ENCODE data around the gene PLCXD1. TPM values are rescaled to one million over a fixed set of nuclear protein-coding genes. Genes with fewer than 3 reads are reported as not detected.
"Not testable (repeated sequence)": the region's sequence is repeated elsewhere in the genome, so short reads cannot be mapped to it uniquely, and the experiment has no call there.

The PLCXD1 gene
- total RNA-seq, 2 donors from 2014 or later = 18.3 to 61.7 TPM

DNA sequence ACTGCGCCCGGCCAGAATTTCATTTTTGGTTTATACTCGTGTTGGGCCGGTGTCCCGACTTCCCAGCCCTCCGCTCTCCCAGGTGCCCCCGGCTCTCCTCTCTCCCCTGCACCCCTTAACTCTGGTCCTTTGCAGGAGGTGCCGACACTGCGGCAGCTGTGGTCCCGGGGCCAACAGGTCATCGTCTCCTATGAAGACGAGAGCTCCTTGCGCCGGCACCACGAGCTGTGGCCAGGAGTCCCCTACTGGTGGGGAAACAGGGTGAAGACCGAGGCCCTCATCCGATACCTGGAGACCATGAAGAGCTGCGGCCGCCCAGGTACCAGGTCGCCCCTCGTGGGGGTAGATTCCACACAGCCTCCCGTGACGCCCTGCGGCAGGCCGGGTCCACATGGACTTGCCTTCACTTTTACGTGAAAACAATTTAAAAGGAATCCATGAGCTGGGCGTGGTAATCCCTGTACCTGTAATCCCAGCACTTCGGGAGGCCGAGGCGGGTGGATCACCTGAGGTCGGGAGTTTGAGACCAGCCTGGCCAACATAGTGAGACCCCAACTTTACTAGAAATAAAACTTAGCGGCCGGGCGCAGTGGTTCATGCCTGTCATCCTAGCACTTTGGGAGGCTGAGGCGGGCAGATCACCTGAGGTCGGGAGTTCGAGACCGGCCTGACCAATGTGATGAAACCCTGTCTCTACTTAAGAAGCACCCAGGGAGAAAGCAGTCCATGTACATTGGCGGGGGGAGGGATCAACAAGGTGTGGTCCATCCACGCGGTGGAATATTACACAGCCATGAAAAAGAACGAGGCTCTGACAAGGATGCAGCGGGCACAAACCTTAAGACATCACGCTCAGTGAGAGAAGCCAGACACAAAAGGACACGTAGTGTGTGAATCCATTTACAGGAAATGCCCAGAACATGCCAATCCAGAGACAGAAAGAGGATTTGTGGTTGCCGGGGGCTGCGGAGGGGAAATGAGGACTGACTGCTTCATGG, 12.0 kb downstream of the PLCXD1 start:
- no peak for DNase-seq (ENCODE audit: low spot score)

GRCh38 chrX:295136-295535, 14.0 kb downstream of the PLCXD1 start:
- peaks cover 5% of the 10 kb centered on the region for H3K36me3 Mint-ChIP-seq
- H3K4me3 Mint-ChIP-seq = no peak overlapping the region
- DNase-seq (ENCODE audit: low spot score) (no peak), ATAC-seq (no peak)
- H3K4me1 Mint-ChIP-seq (ENCODE audit: low read depth in 2 of 2) = peaks cover 0 to 3% of the 10 kb centered on the region in 2 donors
- H3K9me3 Mint-ChIP-seq = no peaks in the 10 kb centered on the region
- no peaks in the 10 kb centered on the region for H3K27me3 Mint-ChIP-seq
- H3K27ac Mint-ChIP-seq = no peak overlapping the region

More for the DNA sequence above, 12.0 kb downstream of the PLCXD1 start:
- Mint-ChIP-seq H3K27me3 (no peaks in the 10 kb centered on the region), H3K9me3 (no peaks in the 10 kb centered on the region), H3K36me3 (peaks cover 5% of the 10 kb centered on the region), H3K27ac (no peak overlapping the region), H3K4me1 (ENCODE audit: low read depth in 2 of 2) (peaks cover 0 to 3% of the 10 kb centered on the region in 2 donors), H3K4me3 (no peak overlapping the region)
- no peak for ATAC-seq

- Mint-ChIP-seq H3K4me3 (no peak overlapping the region), H3K4me1 (ENCODE audit: low read depth in 2 of 2) (no peaks in the 10 kb centered on the region), H3K27ac (no peak overlapping the region), H3K9me3 (no peaks in the 10 kb centered on the region), H3K27me3 (no peaks in the 10 kb centered on the region), H3K36me3 (no peaks in the 10 kb centered on the region)
- DNase-seq (ENCODE audit: low spot score) = no peak
- no peak for ATAC-seq
Observed at GRCh38 chrX:298993-299392, 17.8 kb downstream of the PLCXD1 start.

DNA sequence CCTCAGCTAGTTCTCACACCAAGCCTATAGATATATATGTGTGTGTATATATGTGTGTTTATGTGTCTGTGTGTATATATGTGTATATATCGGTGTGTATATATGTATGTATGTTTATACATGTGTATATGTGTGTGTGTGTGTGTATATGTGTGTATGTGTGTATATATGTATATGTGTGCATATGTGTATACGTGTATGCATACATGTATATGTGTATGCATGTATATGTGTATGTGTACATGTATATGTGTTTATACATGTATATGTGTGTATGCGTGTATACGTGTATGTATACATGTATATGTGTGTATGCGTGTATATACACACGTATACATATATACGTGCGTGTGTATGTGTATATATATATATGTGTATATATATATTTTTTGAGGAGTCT, 19.2 kb downstream of the PLCXD1 start:
- no peak overlapping the region for H3K4me3 Mint-ChIP-seq
- DNase-seq (ENCODE audit: low spot score) (no peak), ATAC-seq (no peak)
- no peak overlapping the region for H3K27ac Mint-ChIP-seq
- H3K27me3 Mint-ChIP-seq = no peaks in the 10 kb centered on the region
- no peaks in the 10 kb centered on the region for H3K4me1 Mint-ChIP-seq (ENCODE audit: low read depth in 2 of 2)
- no peaks in the 10 kb centered on the region for H3K9me3 Mint-ChIP-seq
- no peaks in the 10 kb centered on the region for H3K36me3 Mint-ChIP-seq

DNA sequence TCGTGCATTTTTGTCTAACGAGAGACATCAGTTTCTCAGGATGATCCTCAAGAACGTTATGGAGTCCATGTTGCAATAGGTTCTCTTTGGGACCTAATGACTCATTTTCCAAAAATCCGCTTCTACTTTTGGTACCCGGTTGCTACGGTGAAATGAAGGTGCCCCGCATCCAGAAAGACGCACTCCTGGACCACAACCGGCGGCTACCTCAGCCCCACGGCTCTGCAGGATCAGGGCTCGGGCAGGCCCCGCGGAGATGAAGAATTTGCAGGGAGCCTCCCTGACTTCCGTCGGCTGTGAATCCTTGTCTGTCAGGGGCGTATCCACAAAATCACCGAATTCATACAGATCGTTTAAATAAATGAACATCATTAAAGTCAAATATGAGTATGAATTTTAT, 21.8 kb downstream of the PLCXD1 start:
- Mint-ChIP-seq H3K9me3 (no peaks in the 10 kb centered on the region), H3K4me1 (ENCODE audit: low read depth in 2 of 2) (no peaks in the 10 kb centered on the region), H3K27me3 (no peaks in the 10 kb centered on the region), H3K4me3 (no peak overlapping the region), H3K27ac (no peak overlapping the region), H3K36me3 (no peaks in the 10 kb centered on the region)
- DNase-seq (ENCODE audit: low spot score) (no peak), ATAC-seq (no peak)

- H3K36me3 Mint-ChIP-seq; H3K4me1 Mint-ChIP-seq (ENCODE audit: low read depth in 2 of 2); H3K9me3 Mint-ChIP-seq; H3K27me3 Mint-ChIP-seq; ATAC-seq; DNase-seq (ENCODE audit: low spot score); H3K27ac Mint-ChIP-seq; H3K4me3 Mint-ChIP-seq: not testable (repeated sequence)
Observed at GRCh38 chrX:305781-306613, 24.8 kb downstream of the PLCXD1 start.

GRCh38 chrX:306614-307251, 25.6 kb downstream of the PLCXD1 start:
- H3K9me3 Mint-ChIP-seq; H3K4me1 Mint-ChIP-seq (ENCODE audit: low read depth in 2 of 2); ATAC-seq; H3K4me3 Mint-ChIP-seq; H3K27ac Mint-ChIP-seq; H3K36me3 Mint-ChIP-seq; DNase-seq (ENCODE audit: low spot score); H3K27me3 Mint-ChIP-seq: not testable (repeated sequence)

DNA sequence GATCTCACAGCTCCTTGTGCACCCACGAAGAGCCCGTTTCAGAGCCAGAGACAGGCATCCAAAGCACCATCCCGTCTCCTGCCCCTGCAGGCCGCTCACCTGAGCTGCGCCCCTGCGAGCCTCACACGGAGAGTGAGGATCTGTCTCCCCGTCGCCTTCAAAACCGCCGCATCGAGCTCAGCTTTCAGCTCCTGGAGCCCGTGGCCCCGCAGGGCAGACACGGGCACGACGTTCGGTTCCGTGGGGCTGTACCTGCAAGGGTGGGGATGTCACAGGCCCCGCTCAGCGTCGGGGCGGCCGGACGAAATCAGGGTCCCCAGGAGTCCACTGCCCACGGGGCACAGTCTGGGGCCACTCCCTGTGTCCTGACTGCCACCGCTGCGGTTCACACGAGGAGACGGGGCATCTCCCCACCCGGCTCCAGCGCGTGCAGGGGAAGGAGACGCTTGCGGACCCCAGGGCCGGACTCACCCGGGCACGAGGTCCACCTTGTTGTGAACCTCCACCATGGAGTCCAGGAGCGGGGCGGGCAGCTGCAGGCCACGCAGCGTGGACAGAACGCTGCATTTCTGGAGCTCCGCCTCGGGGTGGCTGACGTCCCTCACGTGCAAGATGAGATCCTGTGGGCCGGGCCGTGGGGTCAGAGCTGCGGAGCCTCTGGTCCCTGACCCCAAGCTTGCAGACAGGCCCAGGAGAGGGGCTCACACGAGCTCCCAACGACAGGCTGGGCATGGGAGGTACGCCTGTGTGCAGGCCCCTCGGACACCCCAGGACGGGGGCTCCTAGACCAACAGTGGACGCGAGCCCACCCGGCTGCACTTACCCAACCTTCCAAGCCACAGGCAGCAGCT, 26.3 kb downstream of the PLCXD1 start:
- no peak overlapping the region for H3K27ac Mint-ChIP-seq
- peaks cover 0 to 5% of the 10 kb centered on the region in 2 donors for H3K4me1 Mint-ChIP-seq (ENCODE audit: low read depth in 2 of 2)
- H3K27me3 Mint-ChIP-seq = no peaks in the 10 kb centered on the region
- H3K4me3 Mint-ChIP-seq = no peak overlapping the region
- no peak for ATAC-seq
- H3K9me3 Mint-ChIP-seq = no peaks in the 10 kb centered on the region
- H3K36me3 Mint-ChIP-seq = peaks cover 9% of the 10 kb centered on the region
- no peak for DNase-seq (ENCODE audit: low spot score)

GRCh38 chrX:308821-309520, 27.8 kb downstream of the PLCXD1 start:
- Mint-ChIP-seq H3K4me1 (ENCODE audit: low read depth in 2 of 2) (peaks cover 0 to 5% of the 10 kb centered on the region in 2 donors), H3K9me3 (no peaks in the 10 kb centered on the region), H3K4me3 (no peak overlapping the region), H3K27me3 (no peaks in the 10 kb centered on the region), H3K36me3 (peaks cover 15% of the 10 kb centered on the region), H3K27ac (no peak overlapping the region)
- DNase-seq (ENCODE audit: low spot score) = no peak
- no peak for ATAC-seq

DNA sequence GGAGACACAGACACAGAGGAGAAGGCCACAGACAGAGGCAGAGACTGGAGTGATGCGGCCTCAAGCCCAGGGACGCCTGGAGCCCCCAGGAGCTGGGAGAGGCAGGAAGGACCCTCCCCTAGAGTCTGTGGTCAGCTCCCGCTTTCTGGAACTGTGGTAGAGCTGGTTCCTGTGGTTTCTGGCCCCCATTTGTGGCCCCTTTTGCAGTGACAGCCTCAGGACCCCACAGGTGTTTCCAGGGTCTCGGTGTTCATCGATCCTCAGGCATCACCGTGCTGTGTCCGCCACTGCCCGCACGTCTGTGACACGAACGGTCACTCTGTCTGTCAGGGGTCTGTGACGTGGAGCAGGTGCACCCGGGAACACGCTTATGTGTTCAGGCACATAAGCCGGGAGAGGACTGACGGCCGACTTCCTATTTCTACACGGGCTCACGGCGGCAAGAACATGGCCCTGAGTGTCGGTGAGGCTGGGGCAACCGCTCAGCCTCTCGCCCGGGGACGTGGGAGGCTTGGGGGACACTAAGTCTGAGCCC, 29.5 kb downstream of the PLCXD1 start:
- Mint-ChIP-seq H3K36me3 (peaks cover 15% of the 10 kb centered on the region), H3K27me3 (no peaks in the 10 kb centered on the region), H3K27ac (no peak overlapping the region), H3K9me3 (no peaks in the 10 kb centered on the region), H3K4me1 (ENCODE audit: low read depth in 2 of 2) (peaks cover 0 to 5% of the 10 kb centered on the region in 2 donors), H3K4me3 (no peak overlapping the region)
- ATAC-seq (no peak), DNase-seq (ENCODE audit: low spot score) (no peak)

DNA sequence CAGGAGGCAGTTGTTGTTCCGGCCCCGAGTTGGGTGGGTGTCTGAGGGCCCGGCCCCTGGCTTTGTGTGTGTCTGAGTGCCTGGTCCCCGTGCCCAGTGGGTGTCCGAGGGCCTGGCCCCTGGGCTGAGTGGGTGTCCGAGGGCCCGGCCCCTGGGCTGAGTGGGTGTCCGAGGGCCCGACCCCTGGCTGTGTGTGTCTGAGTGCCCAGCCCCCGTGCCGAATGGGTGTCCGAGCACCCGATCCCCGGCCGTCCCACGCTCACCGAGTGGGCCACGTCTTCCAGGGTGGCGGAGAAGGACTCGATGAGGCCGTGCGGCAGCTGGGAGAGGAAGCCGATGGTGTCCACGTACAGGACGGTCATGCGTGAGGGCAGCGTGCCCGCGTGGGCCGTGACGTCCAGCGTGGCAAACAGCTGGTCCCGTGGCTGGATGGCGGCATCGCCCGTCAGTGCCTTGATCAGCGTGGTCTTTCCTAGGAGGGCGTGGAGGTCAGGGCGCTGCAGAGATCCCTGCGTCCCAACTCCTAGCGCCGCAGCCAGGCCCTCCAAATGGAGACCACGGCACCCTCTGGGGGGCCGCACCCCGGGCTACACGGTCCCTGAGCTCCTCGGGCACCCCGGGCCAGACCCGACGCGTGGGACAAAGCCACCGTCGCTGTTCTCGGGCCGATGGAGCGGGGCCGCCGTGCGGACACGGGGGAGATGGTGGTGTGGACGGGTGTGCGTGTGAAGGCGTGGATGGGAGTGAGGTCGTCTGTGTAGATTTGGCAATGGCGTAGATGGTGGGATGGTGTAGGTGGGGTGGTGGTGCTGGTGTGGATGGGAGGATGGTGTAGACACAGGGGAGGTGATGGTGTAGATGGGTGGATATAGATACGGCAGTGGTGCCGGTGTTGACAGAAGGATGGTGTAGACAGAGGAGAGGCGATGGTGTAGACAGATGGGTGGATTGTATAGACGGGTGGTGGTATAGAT, 30.3 kb downstream of the PLCXD1 start:
- peaks cover 0 to 5% of the 10 kb centered on the region in 2 donors for H3K4me1 Mint-ChIP-seq (ENCODE audit: low read depth in 2 of 2)
- DNase-seq (ENCODE audit: low spot score) = no peak
- peaks cover 15% of the 10 kb centered on the region for H3K36me3 Mint-ChIP-seq
- no peaks in the 10 kb centered on the region for H3K27me3 Mint-ChIP-seq
- no peak overlapping the region for H3K27ac Mint-ChIP-seq
- no peaks in the 10 kb centered on the region for H3K9me3 Mint-ChIP-seq
- peak; percentile 14 to 16 for ATAC-seq
- H3K4me3 Mint-ChIP-seq = no peak overlapping the region

All from natural killer cell treated with Interleukin-12 subunit alpha and Interleukin-12 subunit beta and Interleukin-15 and Interleukin-18, amount 100 ng/mL, for 72 hours (primary cell).